CD4-positive, alpha-beta T cell treated with Interferon alpha-2 for 1 hour (primary cell): ENCODE measurements around the gene USP10.
A peak's percentile ranks its signal among the peaks of the same experiment; 100 is the strongest.

Experiments
- DNase-seq, 2 donors: peaks; one replicate each; pipeline ENCODE4 v3.0.0-alpha.2; 2020 to 2022

USP10 gene

DNA sequence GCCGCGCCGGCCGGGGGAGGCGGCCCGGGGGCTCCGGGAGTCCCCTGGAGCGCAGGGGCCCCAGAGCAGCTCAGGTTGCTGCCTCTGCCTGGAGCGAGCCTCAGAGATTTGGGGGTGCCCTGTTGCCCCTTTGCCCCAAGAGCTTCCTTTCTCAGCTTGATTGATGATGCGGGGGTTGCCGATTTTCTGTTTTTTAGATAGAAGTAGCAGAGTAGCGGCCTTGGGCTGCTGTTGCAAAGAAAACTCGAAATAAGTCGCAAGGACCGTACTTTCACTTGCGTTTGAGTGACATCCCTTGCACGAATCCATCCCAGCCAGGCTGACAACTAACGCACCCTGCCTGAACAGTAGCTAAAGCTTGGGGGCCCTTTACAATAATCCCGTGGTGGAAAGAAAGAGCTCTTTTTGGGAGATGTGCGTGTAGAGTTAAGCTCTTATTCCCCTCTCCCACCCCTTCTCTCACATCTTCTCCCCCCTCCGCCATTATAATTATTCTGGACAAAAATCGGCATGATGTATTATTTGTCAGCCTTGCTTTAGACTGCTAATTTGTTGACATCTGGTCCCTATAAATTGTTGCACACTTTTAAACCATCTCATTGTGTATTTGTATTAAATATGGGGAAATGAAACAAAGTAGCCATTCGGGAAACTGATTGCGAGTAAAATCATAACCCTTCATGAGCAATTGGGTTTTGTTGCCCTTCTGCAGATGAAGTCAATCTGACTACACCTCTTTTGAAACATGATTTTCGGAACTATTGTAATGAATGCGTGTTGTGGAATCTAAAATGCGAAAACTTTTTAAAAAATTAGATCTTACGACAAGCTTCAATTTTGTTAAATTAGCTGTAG, 873 bp downstream of the USP10 start:
- peak; percentile 9 to 57 for DNase-seq

DNA sequence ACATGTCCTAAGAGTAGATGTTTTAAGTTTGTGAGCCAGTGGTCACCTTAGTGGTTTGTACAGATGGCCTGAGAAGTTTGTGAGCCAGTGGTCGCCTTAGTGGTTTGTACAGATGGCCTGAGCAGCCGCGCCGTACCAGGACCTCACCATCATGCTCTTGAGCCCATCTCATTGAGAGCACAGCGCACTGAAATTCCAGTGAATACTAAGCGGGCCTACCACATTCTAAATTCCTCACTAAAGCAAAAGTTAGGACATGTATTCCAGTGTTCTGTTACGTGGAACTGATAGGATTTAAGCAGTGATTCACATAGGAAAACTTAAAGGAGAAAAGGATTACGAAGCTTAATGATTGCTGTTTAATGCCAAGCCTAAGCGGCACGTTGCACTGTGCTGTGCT, 3.9 kb downstream of the USP10 start:
- no peak for DNase-seq

DNA sequence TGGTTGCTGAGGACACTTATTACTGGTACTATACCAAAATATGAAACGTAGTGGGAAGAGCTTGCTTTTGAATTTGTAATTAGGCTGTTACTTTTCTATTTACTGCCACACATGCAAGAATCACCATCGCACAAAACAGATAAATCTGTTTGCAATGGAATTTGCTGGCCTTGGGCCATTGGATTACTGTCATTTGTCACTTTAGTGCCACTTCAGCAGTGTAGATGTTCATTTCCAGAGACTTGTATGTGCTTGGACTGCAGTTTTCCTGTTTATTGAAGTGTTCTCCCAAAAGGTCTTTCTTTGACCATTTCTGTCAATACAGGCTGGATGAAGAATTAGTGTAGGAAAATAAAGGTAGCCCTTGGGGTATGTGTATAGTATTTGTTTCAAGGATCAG, 4.5 kb downstream of the USP10 start:
- DNase-seq = no peak

DNA sequence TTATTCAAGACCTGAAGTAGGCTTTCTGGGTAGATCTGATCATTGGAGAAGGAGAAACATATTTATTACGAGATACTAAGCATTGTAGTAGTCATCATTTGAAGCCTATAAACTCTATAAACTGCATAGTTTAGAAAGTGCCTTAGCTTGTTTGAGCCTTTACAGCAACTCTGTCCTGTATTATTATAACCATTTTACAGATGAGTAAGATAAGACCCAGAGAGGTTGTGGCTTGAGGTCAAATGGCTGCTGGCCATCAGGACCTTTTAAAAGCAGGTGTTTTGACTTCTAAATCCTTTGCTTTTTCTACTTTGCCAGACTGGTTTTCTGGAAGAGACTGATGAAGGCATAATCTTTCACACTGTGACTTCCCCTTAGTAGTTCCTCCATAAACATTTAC, 7.1 kb downstream of the USP10 start:
- no peak for DNase-seq

DNA sequence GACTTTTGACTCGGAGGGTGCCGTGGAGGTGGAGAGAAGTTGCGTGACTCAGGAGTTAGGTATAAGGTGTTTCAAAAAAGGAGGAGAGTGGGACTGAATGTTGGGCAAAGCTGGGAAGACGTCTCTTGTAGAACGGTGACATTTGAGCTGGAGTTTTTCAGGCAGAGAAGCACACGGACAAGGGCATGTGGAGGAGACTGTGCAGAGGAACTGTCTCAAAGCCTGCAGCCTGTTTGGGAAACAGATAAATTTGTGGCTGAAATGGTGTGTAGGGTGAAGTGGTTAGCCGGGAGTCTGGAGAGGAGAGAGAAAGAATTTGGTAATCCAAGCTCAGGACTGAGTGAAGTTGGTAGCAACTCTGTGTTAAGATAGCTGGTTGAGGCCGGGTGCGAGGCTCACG, 9.8 kb downstream of the USP10 start:
- DNase-seq = no peak

DNA sequence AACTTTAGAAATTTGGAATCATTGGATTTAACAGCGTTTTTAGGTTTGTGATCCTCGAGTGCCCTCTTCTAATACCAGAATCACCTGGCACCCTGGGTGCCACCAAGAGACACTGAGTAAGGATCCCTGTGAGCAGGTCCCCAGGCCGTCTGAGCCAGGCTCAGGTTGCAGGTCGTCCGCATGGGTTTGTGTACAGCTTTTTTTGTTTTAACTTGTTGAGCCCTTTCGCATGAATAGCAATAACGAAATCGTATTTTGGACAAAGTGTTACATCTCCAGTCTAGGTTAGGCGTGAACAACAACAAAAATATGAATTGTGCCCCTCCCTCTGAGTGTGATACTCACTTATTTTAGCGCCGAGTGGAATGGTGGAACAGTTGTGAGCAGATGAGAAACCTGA, 10.9 kb downstream of the USP10 start:
- no peak for DNase-seq

DNA sequence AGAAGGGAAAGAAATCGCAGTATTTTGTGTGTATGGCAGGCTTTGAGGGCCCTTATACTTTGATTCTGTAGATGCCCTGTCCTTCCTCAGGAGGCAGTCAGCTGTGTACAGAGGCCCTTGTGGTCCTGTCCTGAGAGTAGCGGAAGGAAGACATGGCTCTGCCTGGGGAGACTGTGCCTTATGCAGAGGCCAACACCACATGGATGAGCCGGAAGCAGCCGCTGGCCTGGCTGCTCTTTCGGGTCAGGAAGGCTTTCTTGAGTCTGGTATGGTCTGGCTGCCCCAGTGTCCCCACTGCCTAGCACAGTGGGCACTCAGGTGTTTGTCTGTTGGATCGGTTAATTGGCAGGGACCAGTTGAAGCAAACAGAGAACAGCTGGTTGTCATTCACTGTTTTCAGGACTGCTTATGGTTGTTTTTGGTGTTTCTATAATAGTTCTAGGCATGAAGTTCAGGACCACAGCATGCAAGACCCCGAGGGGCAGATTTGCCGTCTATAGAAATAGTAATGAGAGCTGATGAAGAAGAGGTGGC, 12.4 kb downstream of the USP10 start:
- no peak for DNase-seq

DNA sequence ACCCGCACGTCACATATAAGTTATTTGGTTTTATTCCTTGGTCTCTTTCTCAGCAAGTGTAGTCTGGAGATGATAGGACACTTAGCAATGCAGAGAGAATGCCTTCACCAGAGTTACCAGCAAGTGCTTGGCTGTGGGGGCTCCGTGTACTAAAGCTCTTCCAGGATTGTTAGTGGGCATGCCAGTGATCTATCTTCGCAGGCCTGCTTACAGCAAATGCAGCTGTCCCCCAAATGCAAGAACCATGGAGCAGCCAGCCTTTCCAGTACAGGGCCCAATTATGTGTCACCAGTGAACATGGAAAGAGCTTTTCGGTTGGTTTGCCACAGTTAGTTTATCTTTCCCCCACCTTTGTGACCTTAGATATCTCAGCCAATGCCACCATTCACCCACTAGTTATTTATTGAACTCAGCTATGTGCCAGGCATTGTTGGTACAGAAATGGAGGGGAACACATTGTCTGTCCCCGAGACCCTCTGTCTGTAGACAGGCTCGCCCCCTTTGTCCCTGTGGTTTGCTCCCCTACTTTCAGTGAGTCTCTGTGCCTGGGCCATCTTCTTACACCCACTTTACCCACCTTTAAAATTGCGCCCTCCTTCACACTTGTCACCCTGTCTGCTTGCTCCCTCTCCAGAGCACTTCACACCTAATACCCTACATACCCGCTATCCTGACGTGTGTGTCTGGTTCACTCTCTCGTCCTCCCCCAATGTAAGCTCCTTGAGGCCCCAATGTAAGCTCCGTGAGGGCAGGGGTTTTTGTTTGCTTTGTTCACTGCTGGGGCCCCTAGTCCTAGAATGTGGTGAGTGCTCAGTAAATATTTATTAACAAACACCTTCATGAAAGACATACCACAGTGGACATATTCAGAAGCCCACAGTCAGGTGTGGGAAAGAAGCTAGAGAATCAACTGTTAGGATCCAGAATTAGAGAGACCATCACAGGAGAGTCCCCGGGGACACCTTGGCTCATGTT, 13.3 kb downstream of the USP10 start:
- DNase-seq = no peak

DNA sequence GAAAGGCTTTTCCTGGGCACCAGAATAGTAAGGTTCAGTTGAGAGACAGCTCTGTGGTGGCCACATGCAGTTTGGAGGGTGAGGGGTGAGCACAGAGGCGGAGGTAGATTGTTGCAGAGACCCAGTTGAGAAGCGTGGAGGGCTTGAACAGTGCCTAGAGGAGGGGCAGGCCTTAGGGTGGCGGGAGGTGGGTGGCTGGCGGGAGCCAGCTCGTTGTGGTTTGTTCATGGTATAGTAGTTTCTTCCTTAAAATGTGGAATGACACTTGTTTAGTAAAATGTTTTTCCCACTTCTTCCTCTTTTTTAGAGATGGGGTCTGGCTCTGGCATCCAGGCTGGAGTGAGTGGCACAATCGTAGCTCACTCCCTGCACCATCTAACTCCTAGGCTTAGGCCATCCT, 14.2 kb downstream of the USP10 start:
- DNase-seq = no peak

DNA sequence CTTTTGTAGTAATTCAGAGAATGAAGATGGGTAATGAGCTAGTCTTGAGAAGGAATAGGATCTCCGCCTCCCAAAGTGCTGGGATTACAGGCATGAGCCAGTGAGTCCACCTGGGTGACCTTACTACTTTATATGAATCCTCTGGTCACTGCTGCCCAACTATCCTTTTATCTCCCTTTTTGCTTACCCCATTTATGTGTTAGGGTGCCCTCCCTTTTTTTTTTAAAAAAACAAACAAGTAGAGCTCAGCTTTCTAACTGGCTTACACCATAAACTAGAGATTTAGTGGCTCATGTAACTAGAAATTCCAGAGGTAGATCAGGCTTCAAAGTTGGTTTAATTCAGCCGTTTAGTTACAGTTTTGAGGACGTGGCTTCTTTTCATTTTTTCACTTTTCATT, 15.6 kb downstream of the USP10 start:
- DNase-seq = no peak

DNA sequence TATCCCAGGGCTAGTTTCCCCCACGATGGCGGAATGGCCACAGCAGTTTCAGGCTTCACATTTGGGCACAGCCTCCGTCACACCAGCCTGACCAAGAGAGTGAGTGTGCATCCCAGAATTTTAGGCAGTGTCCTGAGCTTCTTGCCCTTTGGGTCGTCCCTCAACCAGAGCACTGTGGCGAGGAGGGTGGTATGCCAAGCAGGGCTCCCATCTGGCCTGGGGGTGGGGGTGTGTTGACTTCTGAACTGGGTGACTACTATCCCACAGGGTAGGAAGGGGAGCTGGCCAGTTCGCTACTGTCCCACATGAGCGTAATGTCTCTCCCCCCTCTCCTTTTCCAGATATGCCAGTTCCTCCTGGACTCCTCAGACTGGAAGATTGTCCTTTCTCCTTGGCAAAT, 16.1 kb downstream of the USP10 start:
- no peak for DNase-seq

DNA sequence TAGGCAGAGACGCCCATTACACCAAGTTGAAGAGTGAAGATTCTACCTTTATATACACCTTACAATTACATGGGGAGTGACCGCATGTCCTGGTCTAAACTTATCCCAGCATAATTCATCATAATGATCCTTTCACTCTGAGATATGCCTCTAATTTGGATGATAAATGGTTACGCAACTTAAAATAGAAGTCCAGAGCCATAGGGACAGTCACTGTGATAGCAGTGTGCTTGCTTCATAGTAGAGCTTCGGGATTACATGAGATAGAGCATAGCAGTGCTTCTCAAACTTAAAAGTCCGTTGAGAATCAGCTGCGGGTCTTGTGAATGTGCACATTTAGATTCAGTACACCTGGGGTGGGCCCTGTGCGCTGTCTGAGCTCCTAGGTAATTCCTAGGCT, 16.9 kb downstream of the USP10 start:
- DNase-seq = no peak

DNA sequence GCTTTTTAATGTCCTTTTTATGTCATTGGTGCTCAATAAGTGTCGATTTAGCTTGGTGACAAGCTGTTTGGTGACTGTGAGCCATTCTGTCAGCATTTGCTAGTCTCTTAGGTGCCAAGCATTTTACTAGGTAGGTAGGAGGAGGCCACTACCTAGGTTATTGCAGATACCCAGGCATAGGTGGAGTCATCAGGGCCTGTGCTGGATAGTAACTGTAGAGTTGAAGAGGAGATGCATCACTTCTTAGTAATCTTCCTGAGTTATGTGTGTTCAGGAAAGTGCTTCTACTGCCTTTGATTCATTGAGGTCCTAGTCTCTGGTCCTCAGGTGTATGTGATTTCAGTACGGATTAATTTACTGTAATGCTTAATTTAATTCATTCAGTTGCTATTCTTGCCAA, 17.7 kb downstream of the USP10 start:
- no peak for DNase-seq

DNA sequence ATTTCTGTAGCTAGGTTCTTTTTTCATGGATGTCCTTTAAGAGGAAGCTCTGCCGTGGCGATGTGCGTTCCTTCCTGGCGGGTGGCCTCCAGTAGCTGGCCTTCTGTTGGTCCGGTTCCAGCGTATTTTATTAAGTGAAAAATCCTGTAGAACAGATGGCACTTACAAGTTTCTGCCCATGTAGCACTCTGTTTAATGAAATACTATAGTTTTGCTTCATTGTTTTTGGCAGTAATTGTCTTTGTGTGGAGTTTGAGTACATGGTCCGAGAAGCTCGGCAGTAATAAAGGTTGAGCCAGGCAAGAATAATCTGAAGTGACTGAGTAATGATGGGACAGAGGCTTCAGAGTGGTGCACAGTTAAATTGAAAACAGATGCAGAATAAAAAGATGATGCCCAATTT, 20.4 kb downstream of the USP10 start:
- no peak for DNase-seq

DNA sequence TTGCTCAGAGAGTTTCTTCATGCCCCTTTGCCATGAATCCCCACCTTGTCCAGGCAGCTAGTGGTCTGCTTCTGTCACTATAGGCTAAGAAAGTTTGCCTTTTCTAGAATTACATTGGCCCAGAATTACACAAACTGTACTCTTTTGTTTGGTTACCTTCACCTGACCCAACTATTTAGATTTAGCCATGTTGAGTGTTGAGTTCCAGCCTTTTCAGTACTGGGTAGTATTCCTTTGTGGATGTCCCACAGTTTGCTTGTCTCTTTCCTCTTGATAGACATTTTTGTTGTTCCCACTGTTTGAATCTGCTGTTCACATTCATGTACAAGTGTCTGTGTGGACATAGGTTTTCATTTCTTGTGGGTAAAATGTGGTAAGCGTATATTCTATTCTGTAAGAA, 22.3 kb downstream of the USP10 start:
- no peak for DNase-seq

DNA sequence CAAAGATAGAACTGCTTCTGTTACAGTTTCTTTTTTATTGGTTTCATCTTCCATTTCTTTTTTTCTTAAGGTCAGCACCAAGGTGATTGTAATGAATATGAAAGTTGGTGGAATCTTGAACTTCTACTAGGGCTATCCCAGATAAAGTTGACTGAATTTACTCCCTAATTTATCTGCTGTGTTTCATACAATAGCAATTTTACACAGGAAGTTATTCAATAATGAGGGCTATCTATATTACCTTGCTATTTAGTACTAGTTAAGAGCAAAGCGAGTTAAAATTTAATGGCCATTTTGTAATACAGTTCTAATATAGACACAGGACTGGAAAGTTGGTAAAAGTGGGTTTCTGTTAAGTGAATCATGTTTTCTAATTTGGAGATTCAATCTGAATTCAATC, 24.1 kb downstream of the USP10 start:
- DNase-seq = no peak

DNA sequence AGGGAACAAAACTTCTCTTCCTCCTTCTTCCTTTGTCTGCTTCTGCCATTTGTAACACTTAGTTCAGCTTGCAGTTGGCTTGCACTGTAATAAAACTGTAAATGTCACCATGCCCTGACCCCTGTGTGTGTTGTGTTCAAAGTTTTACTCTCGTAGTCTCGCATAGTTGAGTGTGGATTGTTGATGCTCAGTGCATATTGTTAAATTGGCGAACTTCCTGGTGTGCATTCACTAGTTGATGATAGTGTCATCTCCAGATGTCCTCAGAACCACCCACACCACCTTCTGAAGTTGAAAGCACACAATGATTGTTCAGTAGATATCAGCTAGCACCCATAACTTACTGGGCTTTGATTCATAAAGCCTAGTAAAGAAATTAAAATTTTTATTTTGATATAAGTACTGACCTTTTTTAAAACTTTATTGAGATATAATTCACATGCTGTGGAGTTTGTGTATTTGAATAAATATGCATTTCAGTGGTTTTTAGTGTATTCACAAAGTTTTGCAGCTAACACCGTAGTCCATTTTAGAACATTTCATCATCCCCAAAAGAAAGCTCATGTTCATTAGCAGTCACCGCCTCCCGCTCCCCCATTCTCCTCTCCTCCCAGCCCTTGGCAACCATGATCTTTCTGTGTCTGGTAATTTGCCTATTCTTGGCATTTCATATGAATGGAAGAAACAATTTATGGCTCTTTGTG, 25.0 kb downstream of the USP10 start:
- DNase-seq = no peak

DNA sequence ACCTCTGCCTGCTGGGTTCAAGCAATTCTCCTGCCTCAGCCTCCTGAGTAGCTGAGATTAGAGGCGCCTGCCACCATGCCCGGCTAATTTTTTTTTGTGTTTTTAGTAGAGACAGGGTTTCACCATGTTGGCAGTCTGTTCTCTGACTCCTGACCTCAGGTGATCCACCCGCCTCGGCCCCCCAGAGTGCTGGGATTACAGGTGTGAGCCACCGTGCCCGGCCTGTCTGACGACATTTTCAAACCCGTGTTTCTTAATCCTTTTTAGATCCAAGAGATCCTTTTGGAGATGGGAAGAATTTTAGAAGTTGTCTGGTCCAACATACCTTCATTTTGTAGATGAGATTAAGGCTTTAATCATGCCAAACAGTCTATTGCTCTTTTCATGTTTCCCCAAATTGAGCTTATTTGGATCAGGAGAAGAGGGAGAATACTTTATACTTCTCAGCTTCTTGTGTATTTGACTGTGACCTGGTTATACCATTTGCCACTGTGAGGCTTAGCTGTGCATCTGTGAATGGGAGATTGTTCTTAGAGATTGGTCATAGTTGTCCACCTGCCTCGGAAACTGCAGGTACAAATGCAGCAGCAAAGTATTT, 25.8 kb downstream of the USP10 start:
- DNase-seq = no peak

DNA sequence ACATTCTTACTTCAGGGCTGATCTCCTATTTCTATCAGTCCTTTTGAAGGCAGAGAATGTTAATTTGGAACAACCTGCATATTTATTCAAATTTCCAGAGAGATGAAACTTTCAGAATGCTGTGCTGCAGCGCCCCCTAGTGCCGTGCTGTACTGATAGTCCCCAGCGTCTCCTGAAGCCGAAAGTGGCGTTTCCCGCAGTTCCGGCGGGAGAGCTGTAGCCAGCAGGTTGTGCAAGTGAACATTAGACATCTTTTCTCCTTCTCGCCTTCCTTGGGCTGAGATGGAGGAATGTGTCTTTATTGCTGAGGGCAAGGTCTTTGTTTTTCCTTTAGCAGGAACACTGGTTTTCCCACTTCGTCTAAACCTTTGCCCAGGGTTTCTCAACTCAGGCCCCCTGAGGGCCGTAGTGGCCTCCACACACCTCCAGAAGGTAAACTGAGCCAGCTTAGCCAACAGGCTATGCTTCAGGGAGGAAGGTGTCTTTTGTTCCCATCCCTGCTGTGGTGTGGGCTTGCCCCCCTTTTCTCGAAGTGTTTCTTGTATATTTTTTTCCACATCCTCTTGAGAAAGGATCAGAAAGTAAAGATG, 26.4 kb downstream of the USP10 start:
- peak; percentile 81 for DNase-seq

DNA sequence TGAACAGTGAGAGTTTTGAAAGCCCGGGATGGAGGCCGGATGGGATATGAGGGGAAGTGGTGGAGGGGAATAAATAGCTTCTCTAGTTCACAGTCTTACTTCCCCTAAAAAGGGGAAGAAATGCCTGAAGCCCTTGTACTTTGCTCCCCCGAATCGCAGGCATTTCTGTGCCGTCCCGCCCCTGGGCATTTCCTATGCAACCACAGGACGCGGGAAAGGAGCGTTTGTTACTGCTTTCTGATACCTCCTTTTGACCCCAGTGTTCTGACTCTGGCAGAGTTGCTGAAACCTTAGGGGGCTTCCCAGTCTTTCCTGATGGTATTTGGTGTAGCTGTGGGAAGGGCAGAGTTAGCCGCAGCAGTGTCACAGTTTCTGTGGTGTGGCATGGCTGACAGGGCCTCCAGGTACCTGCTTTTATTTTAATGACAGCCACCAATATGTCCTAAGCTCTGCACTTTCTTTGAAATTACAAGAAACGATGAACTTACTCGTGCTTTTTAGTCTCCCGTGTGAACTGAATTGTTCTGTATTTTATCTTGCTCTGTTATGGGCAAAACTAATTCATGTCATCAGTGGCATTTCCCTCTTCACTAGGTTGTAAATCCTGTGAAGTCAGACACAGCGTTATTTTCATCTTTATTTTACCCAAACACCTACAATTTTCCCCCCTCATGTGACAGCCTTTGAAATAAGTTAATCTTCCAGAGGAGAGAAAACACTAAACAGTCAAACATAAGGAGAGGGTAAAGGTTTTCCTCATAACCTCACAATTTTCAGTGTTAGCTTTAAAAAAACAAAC, 27.1 kb downstream of the USP10 start:
- DNase-seq = peak in 1 of 2 donors; percentile 21

DNA sequence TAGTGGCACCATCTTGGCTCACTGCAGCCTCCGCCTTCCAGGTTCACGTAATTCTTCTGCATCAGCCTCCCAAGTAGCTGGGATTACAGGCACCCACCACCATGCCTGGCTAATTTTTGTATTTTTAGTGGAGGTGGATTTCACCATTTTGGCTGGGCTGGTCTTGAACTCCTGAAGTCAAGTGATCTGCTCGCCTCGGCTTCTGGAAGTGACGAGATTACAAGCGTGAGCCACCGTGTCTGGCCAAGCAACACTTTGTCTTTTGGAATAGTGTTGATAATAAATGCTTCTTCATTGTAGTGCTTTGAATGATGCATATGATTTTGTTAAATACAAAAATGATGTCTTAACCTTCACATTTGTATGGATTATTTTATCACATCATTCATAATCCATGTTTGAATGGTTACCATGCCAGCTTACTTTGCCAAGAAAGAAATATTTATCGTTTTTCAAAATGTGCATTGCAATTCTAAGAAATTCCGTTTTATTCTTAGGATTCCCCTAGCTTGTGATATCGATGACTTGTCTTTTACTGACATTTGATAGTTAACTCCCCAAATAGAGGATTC, 29.1 kb downstream of the USP10 start:
- DNase-seq = no peak
